Subcutaneous adipose tissue (tissue), 4 donors: ENCODE results near the gene GPR162. TPM values are rescaled to one million over a fixed set of nuclear protein-coding genes. Genes with fewer than 3 reads are reported as not detected.

ENCODE experiments used
- total RNA-seq, 4 donors: library from RNA; depleted of rRNA; stranded (reverse); fragments of >200 nt; gene quantifications; one replicate each; pipeline ENCODE4 v1.1.0, GENCODE V29; 2016
- TF ChIP-seq, protein P1 (sequence below): fragments of 450-650 bp; IDR thresholded peaks from one replicate; pipeline ENCODE4 v1.5.1; 2016; ENCODE audit warnings: low read depth, mild to moderate bottlenecking, control low read depth, antibody characterized with exemption, moderate library complexity

The GPR162 gene
- total RNA-seq, 4 donors from 2014 or later, result 0.66 to 3.1 (median 2.1) TPM

DNA sequence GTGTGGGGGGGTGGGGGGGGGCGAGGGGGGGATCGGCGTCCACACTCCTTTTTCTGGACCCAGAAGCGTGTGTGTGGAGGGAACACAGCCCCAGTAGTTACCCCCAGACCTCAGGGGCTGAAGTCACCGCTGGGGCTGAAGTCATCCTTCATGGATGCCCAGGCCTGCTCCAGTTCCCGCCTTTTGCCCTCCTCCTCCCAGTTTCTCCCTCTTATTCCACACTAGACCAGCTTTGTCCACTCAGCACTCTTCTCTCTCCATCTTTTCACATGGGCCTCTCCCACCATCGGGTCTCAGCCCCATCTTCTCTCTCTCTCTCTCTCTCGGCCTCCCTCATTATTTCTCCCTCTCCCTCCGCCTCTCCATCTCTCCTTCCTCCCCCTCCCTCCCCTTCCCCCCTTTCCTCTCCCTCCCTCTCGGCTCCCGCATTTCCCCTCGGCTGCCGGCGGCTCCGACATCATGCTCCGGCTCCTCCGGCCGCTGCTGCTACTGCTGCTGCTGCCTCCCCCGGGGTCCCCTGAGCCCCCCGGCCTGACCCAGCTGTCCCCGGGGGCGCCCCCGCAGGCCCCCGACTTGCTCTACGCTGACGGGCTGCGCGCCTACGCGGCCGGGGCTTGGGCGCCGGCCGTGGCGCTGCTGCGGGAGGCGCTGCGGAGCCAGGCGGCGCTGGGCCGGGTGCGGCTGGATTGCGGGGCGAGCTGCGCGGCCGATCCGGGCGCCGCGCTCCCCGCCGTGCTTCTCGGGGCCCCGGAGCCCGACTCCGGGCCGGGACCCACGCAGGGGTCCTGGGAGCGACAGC is 6.6 kb downstream of the GPR162 start, which contains the start of gene P3H3:
Gene P3H3 (plus strand): TSS at position 426 of the 799 bp plus-strand sequence. CDS start 34 bp downstream, at position 460.
- TF ChIP-seq, protein P1, sequence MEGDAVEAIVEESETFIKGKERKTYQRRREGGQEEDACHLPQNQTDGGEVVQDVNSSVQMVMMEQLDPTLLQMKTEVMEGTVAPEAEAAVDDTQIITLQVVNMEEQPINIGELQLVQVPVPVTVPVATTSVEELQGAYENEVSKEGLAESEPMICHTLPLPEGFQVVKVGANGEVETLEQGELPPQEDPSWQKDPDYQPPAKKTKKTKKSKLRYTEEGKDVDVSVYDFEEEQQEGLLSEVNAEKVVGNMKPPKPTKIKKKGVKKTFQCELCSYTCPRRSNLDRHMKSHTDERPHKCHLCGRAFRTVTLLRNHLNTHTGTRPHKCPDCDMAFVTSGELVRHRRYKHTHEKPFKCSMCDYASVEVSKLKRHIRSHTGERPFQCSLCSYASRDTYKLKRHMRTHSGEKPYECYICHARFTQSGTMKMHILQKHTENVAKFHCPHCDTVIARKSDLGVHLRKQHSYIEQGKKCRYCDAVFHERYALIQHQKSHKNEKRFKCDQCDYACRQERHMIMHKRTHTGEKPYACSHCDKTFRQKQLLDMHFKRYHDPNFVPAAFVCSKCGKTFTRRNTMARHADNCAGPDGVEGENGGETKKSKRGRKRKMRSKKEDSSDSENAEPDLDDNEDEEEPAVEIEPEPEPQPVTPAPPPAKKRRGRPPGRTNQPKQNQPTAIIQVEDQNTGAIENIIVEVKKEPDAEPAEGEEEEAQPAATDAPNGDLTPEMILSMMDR, result no peak

DNA sequence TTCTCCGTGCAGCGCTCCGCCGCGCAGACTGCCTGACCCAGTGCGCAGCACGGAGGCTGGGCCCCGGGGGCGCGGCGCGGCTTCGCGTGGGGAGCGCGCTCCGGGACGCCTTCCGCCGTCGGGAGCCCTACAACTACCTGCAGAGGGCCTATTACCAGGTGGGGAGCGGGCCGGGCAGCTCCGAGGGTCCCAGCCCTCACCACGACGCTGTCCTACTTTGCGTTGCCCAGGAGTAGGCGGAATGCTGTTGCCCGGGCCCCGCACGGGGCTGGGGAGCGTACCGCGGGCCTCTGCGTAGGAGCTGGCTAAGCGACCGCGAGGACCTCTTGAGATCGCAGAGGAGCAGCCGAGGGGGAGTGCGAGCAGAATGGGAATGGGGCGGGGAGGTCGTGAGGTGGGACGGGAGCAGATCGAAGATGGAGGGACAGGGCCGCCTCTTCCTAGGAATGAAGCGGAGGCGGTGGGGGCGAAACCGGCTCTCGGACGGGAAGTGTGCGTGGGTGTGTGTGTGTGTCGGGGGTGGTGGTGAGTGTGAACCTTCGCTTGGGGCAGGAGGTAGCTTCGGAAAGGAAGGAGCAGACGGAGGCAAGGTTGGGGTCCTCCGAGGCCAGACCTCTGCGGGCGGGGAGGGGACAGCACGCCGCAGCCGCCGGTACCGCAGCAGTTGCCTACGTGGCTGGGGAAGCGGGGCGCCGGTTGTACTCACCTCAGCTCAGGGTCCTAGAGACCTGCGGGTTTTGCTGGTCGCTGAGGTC is 7.3 kb downstream of the GPR162 start:
- TF ChIP-seq, protein P1, result no peak

DNA sequence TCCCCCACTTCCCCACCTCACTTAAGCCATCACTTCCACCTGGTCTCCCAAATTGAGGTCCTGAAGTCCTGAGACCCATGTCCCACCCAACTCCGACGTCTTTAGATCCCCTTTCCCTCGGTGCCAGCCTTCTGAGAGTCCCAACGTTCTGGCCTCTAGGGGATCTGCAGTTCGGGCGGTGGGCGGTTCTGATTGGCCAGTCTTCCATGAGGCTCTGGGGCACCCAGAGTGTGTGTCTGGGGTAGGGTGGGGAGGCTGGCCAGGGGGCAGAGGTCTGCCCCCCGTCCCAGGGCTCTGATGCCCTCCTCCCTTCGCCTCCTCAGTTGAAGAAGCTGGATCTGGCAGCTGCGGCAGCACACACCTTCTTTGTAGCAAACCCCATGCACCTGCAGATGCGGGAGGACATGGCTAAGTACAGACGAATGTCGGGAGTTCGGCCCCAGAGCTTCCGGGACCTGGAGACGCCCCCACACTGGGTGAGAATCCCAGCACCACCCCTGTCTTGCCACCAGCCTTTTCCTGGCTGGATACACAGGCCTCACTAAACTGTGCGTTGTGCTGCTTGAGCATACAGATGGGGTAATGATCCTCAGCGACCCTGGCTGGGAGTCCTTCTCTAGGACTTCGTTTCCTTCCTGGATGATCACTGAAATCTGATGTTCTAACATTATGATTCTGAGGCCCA is 8.1 kb downstream of the GPR162 start:
- TF ChIP-seq, protein P1, result no peak

DNA sequence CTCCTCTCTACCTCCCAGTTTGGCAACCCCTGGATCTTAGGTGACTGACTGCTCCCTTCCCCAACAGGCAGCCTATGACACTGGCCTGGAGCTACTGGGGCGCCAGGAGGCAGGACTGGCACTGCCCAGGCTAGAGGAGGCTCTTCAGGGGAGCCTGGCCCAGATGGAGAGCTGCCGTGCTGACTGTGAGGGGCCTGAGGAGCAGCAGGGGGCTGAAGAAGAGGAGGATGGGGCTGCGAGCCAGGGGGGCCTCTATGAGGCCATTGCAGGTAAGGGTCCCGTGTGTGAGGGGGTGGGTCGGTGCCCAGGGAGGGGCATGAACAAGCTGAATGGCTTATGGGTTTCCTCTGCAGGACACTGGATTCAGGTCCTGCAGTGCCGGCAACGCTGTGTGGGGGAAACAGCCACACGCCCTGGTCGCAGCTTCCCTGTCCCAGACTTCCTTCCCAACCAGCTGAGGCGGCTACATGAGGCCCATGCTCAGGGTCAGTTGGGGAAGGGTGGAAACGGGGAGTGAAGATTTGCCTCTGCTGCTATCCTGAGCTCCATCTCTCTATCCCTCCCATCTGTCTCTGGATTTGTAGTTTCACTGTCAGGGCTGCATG is 8.8 kb downstream of the GPR162 start:
- TF ChIP-seq, protein P1, result no peak

DNA sequence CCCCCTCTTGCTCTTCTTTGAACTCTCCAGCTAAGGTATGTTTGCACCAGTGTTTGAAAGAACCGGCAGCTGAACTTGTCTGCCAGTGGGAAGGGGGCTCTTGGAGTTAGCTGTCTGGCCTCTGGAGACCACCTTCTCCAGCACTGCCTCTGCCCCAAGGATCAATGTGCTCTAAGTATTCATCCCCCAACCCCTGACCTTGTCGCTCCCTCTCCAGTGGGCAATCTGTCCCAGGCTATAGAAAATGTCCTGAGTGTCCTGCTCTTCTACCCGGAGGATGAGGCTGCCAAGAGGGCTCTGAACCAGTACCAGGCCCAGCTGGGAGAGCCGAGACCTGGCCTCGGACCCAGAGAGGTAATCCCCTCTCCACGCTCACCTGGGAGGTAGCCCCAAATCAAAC is 9.4 kb downstream of the GPR162 start:
- TF ChIP-seq, protein P1, result no peak

DNA sequence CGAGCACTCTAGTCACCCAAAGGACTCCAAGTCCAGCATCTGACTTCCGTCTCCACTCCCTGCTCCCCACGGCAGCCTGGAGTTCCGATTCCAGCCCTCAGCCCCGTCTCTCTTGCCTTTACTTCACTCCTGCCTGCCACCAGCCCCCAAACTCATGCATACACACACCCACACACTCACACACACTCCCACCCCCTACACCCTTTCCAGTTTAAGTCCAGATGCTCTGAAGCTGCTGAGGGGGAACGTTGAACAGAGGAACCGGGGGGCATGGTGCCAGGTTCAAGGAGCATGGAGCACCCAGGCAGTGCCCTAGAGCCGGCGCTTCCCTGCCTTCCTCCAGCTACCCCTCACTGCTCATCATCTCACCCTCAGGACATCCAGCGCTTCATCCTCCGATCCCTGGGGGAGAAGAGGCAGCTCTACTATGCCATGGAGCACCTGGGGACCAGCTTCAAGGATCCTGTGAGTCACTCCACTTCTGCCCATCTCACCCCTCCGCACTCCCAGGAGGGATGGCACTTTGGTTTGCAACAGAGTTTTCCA is 9.9 kb downstream of the GPR162 start:
- TF ChIP-seq, protein P1, result no peak
